Ovary (tissue), 9 donors: ENCODE results near the gene RASD1. TPM values are rescaled to one million over a fixed set of nuclear protein-coding genes. Genes with fewer than 3 reads are reported as not detected.

Source experiments
- DNase-seq, 5 donors: peaks; one replicate each; pipeline ENCODE4 v3.0.0-alpha.2; 2019 to 2020
- H3K27ac ChIP-seq, 2 donors: fragments of 200-600 bp; one replicate each; pipeline versions ENCODE4 v1.5.1 to v1.8.0; 2019 to 2022
- H3K27me3 ChIP-seq: fragments of 200-600 bp; one replicate; pipeline ENCODE4 v1.8.0; 2022
- H3K36me3 ChIP-seq: fragments of 200-600 bp; sonication (generic); one replicate; pipeline ENCODE4 v1.5.1; 2019
- H3K4me1 ChIP-seq: one replicate; pipeline ENCODE4 v1.8.1; 2013; ENCODE audit warnings: mild to moderate bottlenecking, moderate library complexity; ENCODE audit not compliant: insufficient read depth
- H3K4me3 ChIP-seq: fragments of 200-600 bp; sonication (generic); one replicate; pipeline ENCODE4 v1.5.1; 2017
- H3K9me3 ChIP-seq, 2 donors: fragments of 200-600 bp in 1 of 2; sonication (generic) in 1 of 2; one replicate each; pipeline versions ENCODE4 v1.5.1 to v1.8.1; 2013 to 2019; ENCODE audit warnings: mild to moderate bottlenecking in 1 of 2, moderate library complexity in 1 of 2
- EP300 ChIP-seq: sonication (generic); formaldehyde crosslinking; IDR thresholded peaks from one replicate; pipeline ENCODE4 v1.6.1; 2017; ENCODE audit warnings: antibody characterized with exemption
- POLR2A ChIP-seq: fragments of 450-650 bp; IDR thresholded peaks from one replicate; pipeline ENCODE4 v1.6.1; 2017; ENCODE audit warnings: antibody characterized with exemption, mild to moderate bottlenecking, moderate library complexity
- WGBS, 3 donors: extraction: QIAGEN DNeasy Blood & Tissue Kit in 1 of 3; methylation state at CpG; one replicate each; pipeline versions ENCODE4 v1.1.5 to v1.1.7; 2013 to 2017; 5-methylcytosine and 5-hydroxymethylcytosine counted together
- intact Hi-C, 4 donors: fragments of 100-400 bp; cut with DNase I; formaldehyde crosslinking; loops; one replicate each; pipeline versions ENCODE4 v1.11.0 to v1.15.1; 2022 to 2023
- polyA plus RNA-seq, 2 donors: library from polyadenylated mRNA; stranded (reverse); fragments of 200-250 nt in 1 of 2; fragments of 350-450 nt in 1 of 2; fragmentation: Illumina TruSeq in 1 of 2; extraction: RNeasy Lipid Tissue Mini Kit (QIAGEN cat#74804) in 1 of 2; gene quantifications; one replicate each; pipeline ENCODE4 v1.2.3, GENCODE V29; 2013 to 2014
- total RNA-seq, 7 donors: library from RNA; depleted of rRNA in 2 of 7; stranded (reverse); fragments of >200 nt in 2 of 7; fragmentation: NEBNext Ultra II Directional in 3 of 7; extraction: Animal tissue kit (Norgen Biotek cat#: 25700) in 3 of 7; gene quantifications; one replicate each; pipeline versions ENCODE4 v1.1.0 to v1.2.4, GENCODE V29; 2016 to 2023
- TF ChIP-seq, protein P1 (sequence below), 3 donors: fragments of 450-650 bp in 2 of 3; fragments of 200-600 bp in 1 of 3; IDR thresholded peaks; one replicate each; pipeline versions ENCODE4 v1.5.1 to v1.8.0; 2016 to 2022; ENCODE audit warnings: antibody characterized with exemption in 3 of 3, mild to moderate bottlenecking in 1 of 3
- donor health status: DM: no; HTN: no; CAD: no; lungs with moderate emphysema.
- donor health status: DM: no; HTN: no; CAD: no.
- donor health status: Bipolar disorder and iron deficiency.
- donor health status: DM: yes; HTN: yes; CAD: no.
- donor health status: DM: no; HTN: no; CAD: no.
- donor health status: DM: yes; HTN: yes; CAD: no.

RASD1 gene
- total and polyA plus RNA-seq, 9 donors, result 1.9 to 55.9 (median 27.3) TPM

DNA sequence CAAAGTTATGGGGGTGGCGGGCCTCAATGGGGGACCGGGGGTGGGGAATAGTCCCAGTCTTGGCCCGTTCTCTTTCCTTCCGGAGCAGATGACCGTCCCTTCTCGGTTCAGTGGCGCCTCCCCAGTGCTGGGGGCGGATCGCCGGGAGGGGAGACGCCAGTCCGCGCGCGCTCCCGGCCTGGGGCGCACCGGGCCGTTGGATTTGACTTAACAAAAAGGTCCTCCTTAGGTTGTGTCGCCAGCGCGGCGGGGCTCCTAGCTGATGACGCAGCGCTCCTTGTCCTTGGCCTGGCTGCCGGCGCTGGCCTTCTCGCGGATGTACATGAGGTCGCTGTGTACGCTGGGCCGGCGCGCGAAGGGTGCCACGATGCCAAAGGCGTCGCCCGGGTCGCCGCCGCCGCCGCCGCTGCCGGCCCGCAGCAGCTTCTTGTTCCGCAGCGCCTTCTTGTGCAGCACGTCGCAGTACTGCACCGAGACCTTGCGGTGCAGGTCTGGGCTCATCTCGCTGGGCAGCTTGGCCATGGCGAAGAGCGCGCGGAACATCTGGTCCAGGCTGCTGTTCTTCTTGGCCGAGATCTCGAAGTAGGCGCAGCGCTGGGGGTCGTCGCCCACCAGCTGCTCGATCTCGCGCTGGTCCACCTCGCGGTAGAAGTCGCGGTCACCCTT lies 1.2 kb downstream of the RASD1 start:
- Histone ChIP-seq H3K27me3 (no peaks in the 10 kb centered on the region), H3K9me3 (no peaks in the 10 kb centered on the region), H3K4me3 (peak overlapping the region; percentile 58), H3K27ac (no peak overlapping the region), H3K36me3 (no peaks in the 10 kb centered on the region), H3K4me1 (peaks cover 4% of the 10 kb centered on the region)
- WGBS, 3 donors, result 1 to 2% (median 1%) methylated on average over 64 to 71 of the region's 71 CpGs
- TF ChIP-seq EP300, result no peak
- TF ChIP-seq, protein P1, sequence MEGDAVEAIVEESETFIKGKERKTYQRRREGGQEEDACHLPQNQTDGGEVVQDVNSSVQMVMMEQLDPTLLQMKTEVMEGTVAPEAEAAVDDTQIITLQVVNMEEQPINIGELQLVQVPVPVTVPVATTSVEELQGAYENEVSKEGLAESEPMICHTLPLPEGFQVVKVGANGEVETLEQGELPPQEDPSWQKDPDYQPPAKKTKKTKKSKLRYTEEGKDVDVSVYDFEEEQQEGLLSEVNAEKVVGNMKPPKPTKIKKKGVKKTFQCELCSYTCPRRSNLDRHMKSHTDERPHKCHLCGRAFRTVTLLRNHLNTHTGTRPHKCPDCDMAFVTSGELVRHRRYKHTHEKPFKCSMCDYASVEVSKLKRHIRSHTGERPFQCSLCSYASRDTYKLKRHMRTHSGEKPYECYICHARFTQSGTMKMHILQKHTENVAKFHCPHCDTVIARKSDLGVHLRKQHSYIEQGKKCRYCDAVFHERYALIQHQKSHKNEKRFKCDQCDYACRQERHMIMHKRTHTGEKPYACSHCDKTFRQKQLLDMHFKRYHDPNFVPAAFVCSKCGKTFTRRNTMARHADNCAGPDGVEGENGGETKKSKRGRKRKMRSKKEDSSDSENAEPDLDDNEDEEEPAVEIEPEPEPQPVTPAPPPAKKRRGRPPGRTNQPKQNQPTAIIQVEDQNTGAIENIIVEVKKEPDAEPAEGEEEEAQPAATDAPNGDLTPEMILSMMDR (IDR thresholded peaks at IDR 0.05), result no peak
- TF ChIP-seq POLR2A, result no peak
- intact Hi-C loops, result loop anchor here (5.0 to 10.0 kb wide), 5 partner anchors 72 to 150 kb away; partner anchors contain the start of gene PEMT (in 2 of the 4)
- DNase-seq, result peak; percentile 42 to 75 (median 57)

DNA sequence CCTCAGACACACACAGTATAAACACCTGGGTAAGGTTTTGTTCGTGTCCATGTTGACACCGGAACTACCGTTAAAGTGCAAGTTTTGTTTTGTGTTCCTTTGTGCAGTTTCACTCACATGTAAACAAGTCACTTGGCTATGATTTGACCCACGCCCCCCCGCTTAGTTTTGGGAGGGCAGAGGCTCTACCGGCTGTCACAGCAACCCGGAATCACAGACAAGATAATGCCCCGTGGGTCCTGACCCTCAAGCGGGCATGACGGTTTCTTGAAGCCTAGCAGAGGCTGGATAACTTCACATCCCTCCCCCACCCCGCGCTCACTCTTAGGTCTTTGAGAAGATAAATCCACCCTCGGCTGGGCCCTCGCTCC lies 1.7 kb downstream of the RASD1 start:
- WGBS, 3 donors, result 12 to 17% (median 12%) methylated on average over 14 of the region's 14 CpGs
- Histone ChIP-seq H3K4me1 (peaks cover 4% of the 10 kb centered on the region), H3K4me3 (peak overlapping the region; percentile 58), H3K9me3 (no peaks in the 10 kb centered on the region), H3K27ac (no peak overlapping the region), H3K36me3 (no peaks in the 10 kb centered on the region), H3K27me3 (no peaks in the 10 kb centered on the region)
- intact Hi-C loops, result loop anchor here (10.0 kb wide), 4 partner anchors 80 to 150 kb away; partner anchors contain the start of gene PEMT (in 2 of the 4)
- peak in 2 of 5 donors; percentile 23 to 59 for DNase-seq
- no peak for TF ChIP-seq POLR2A
- TF ChIP-seq, protein P1 (IDR thresholded peaks at IDR 0.05), result no peak
- TF ChIP-seq EP300, result no peak

DNA sequence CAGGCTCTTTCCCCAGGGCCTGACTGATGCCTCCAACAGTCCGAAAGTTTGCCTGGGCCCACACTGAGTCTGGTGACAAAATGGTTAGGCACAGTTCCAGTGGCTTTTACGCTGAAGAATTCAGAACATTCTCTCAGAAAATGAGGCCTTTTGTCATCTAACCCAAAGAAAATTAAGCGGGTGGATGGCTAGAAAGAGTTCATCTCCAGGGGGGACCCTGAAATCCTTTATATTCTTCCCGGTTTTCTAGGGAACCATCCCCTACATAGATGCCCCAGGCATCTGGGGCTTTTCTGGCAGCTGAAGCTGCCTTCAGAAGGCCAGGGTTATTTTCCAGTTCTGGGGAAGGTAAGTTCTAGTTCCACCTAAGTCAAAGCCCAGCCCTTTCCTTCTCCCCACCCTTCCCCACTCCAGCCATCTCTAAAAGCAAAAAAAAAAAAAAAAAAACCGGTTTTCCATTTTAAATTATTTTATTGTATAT lies 2.2 kb downstream of the RASD1 start:
- H3K4me3 ChIP-seq, result no peak overlapping the region
- H3K9me3 ChIP-seq, result no peaks in the 10 kb centered on the region
- no peaks in the 10 kb centered on the region for H3K36me3 ChIP-seq
- no peaks in the 10 kb centered on the region for H3K27me3 ChIP-seq
- no peak for DNase-seq
- H3K27ac ChIP-seq, result no peak overlapping the region
- H3K4me1 ChIP-seq, result peaks cover 4% of the 10 kb centered on the region
- intact Hi-C loops, result loop anchor here (10.0 kb wide), 4 partner anchors 81 to 151 kb away; partner anchors contain the start of gene PEMT (in 2 of the 4)
- 56 to 82% (median 73%) methylated on average over 5 of the region's 5 CpGs for WGBS, 3 donors
- TF ChIP-seq POLR2A (no peak), EP300 (no peak)
- TF ChIP-seq, protein P1 (IDR thresholded peaks at IDR 0.05), result no peak

DNA sequence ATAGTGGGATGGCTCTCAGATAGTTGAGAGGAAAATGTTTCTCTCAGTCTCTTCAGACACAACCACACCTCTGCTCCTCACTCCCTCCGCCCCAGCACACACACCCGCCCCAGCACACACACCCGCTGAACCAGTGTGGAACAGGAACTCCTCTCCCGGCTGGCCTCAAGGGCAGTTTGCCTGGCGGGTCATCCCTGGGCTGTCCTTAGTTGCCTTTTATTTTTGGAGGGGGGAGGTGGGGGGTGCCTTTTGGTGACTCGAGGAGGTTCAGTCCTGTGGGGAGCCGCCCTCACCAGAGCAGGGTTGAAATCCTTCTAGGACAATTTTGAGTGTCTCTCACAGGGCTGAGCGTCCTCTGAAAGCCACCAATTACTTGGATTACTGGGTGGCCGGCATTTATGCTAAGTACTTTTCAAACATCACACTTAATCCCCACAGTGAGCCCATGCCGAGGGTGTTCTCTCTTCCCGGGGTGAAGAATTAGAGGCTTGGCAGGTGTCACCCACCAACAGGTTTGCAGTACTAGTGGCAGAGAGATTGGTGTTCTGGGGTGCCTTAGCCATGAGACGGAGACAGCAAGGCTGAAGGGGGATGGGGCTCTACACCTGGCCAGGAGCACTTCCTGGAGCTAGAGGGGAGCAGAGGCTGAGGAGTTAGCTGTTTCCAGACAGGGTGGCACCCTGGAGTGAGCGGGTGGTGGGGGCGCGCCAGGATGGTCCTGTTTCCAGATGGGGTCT lies 2.8 kb downstream of the RASD1 start:
- H3K9me3 ChIP-seq, result no peaks in the 10 kb centered on the region
- no peak overlapping the region for H3K4me3 ChIP-seq
- no peaks in the 10 kb centered on the region for H3K36me3 ChIP-seq
- H3K27me3 ChIP-seq, result no peaks in the 10 kb centered on the region
- DNase-seq, result peak in 1 of 5 donors; percentile 52
- H3K27ac ChIP-seq, result no peak overlapping the region
- 53 to 64% (median 62%) methylated on average over 15 of the region's 15 CpGs for WGBS, 3 donors
- TF ChIP-seq EP300 (no peak), POLR2A (no peak)
- TF ChIP-seq, protein P1 (IDR thresholded peaks at IDR 0.05), result no peak
- H3K4me1 ChIP-seq, result peaks cover 4% of the 10 kb centered on the region
- intact Hi-C loops, result loop anchor here (10.0 kb wide), 4 partner anchors 81 to 151 kb away; partner anchors contain the start of gene PEMT (in 2 of the 4)
